ENCODE measurements around the gene C3orf85. TPM values are rescaled to one million over a fixed set of nuclear protein-coding genes. Genes with fewer than 3 reads are reported as not detected.

The C3orf85 gene
- total RNA-seq, 1 donor from 2014 or later, result not detected

GRCh38 chr3:109161487-109162123 lies 25.1 kb downstream of the C3orf85 start:
- ATAC-seq (no peak), DNase-seq (no peak)
- TF ChIP-seq, protein P1, sequence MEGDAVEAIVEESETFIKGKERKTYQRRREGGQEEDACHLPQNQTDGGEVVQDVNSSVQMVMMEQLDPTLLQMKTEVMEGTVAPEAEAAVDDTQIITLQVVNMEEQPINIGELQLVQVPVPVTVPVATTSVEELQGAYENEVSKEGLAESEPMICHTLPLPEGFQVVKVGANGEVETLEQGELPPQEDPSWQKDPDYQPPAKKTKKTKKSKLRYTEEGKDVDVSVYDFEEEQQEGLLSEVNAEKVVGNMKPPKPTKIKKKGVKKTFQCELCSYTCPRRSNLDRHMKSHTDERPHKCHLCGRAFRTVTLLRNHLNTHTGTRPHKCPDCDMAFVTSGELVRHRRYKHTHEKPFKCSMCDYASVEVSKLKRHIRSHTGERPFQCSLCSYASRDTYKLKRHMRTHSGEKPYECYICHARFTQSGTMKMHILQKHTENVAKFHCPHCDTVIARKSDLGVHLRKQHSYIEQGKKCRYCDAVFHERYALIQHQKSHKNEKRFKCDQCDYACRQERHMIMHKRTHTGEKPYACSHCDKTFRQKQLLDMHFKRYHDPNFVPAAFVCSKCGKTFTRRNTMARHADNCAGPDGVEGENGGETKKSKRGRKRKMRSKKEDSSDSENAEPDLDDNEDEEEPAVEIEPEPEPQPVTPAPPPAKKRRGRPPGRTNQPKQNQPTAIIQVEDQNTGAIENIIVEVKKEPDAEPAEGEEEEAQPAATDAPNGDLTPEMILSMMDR (IDR thresholded peaks at IDR 0.05), result no peak
- intact Hi-C loops (cut with DNase I), result no loop called here
- H3K9me3 ChIP-seq, result no peaks in the 10 kb centered on the region
- no peaks in the 10 kb centered on the region for H3K36me3 ChIP-seq
- H3K4me3 ChIP-seq, result no peak overlapping the region
- no peak overlapping the region for H3K27ac ChIP-seq
- no peaks in the 10 kb centered on the region for H3K27me3 ChIP-seq (ENCODE audit: low read depth)
- no peaks in the 10 kb centered on the region for H3K4me1 ChIP-seq

DNA sequence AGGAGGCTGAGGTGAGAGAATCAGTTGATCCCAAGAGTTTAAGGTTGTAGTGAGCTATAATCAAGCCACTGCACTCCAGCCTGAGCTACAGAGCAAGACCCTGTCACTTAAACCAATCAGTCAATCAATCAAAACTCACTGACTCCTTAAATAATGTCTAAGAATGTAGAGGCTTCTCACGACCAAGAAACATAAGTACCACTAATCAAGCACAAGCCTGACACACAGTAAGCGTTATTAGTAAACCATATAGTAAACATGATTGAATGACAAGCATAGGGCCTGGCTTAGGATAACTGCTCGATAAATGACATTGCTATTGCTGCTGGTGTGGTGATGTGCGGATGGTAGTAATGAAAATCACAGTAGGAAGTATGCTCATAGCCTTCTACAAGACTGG lies 29.4 kb downstream of the C3orf85 start:
- ATAC-seq, result no peak

GRCh38 chr3:109171479-109171878 lies 35.0 kb downstream of the C3orf85 start:
- intact Hi-C loops (cut with DNase I), result no loop called here
- ATAC-seq (no peak), DNase-seq (no peak)
- TF ChIP-seq, protein P1 (IDR thresholded peaks at IDR 0.05), result no peak
- Histone ChIP-seq H3K9me3 (no peaks in the 10 kb centered on the region), H3K36me3 (no peaks in the 10 kb centered on the region), H3K4me1 (no peaks in the 10 kb centered on the region), H3K27me3 (ENCODE audit: low read depth) (no peaks in the 10 kb centered on the region), H3K27ac (no peak overlapping the region), H3K4me3 (no peak overlapping the region)

More for the DNA sequence above, 29.4 kb downstream of the C3orf85 start:
- H3K4me1 ChIP-seq, result no peaks in the 10 kb centered on the region
- H3K36me3 ChIP-seq, result no peaks in the 10 kb centered on the region
- H3K9me3 ChIP-seq, result no peaks in the 10 kb centered on the region
- intact Hi-C loops (cut with DNase I), result no loop called here
- TF ChIP-seq, protein P1 (IDR thresholded peaks at IDR 0.05), result no peak
- H3K27me3 ChIP-seq (ENCODE audit: low read depth), result no peaks in the 10 kb centered on the region
- no peak overlapping the region for H3K27ac ChIP-seq
- no peak overlapping the region for H3K4me3 ChIP-seq
- no peak for DNase-seq

- Histone ChIP-seq H3K36me3 (no peaks in the 10 kb centered on the region), H3K27ac (no peak overlapping the region), H3K9me3 (no peaks in the 10 kb centered on the region), H3K27me3 (ENCODE audit: low read depth) (no peaks in the 10 kb centered on the region), H3K4me3 (no peak overlapping the region), H3K4me1 (no peaks in the 10 kb centered on the region)
- ATAC-seq (no peak), DNase-seq (no peak)
- TF ChIP-seq, protein P1 (IDR thresholded peaks at IDR 0.05), result no peak
- intact Hi-C loops (cut with DNase I), result no loop called here
These were observed 38.9 kb downstream of the C3orf85 start for GRCh38 chr3:109175411-109175810.

- TF ChIP-seq, protein P1 (IDR thresholded peaks at IDR 0.05), result no peak
- H3K36me3 ChIP-seq, result no peaks in the 10 kb centered on the region
- no peak overlapping the region for H3K27ac ChIP-seq
- intact Hi-C loops (cut with DNase I), result no loop called here
- ATAC-seq (no peak), DNase-seq (no peak)
- no peaks in the 10 kb centered on the region for H3K4me1 ChIP-seq
- no peaks in the 10 kb centered on the region for H3K27me3 ChIP-seq (ENCODE audit: low read depth)
- H3K4me3 ChIP-seq, result no peak overlapping the region
- no peaks in the 10 kb centered on the region for H3K9me3 ChIP-seq
These were observed 40.2 kb downstream of the C3orf85 start for GRCh38 chr3:109176726-109177125.

All from lower lobe of right lung (tissue), 2 donors.